ENCODE data around the gene PRPF18. TPM values are rescaled to one million over a fixed set of nuclear protein-coding genes. Genes with fewer than 3 reads are reported as not detected.

The PRPF18 gene
- total and polyA plus RNA-seq, 8 donors = 9.8 to 51.8 (median 21.7) TPM

- no peak overlapping the region for H3K4me3 ChIP-seq
- intact Hi-C loops (cut with DNase I; ENCODE audit: low total_unique reads) = loop anchor here (5.0 kb wide), 1 partner anchor 117 kb away; no protein-coding TSS in a partner anchor
- H3K27me3 ChIP-seq = no peaks in the 10 kb centered on the region
- peak overlapping the region in 3 of 5 donors; percentile 25 to 53 (median 29) for H3K27ac ChIP-seq
- WGBS, 5 donors = 29 to 32% (median 30%) methylated on average over 18 to 19 of the region's 19 CpGs
- no peak for TF ChIP-seq POLR2A (IDR thresholded peaks at IDR 0.05)
- TF ChIP-seq EP300 (IDR thresholded peaks at IDR 0.05) = no peak
- peak in 5 of 7 experiments; percentile 68 to 88 (median 84) for TF ChIP-seq CTCF (IDR thresholded peaks at IDR 0.05)
- TF ChIP-seq POLR2AphosphoS5 (IDR thresholded peaks at IDR 0.05) = peak in 1 of 3 donors; percentile 14
- peak; percentile 64 to 82 for DNase-seq
- H3K4me1 ChIP-seq = peaks cover 5 to 26% (median 12%) of the 10 kb centered on the region in 4 donors
- H3K36me3 ChIP-seq = peaks cover 5 to 85% (median 75%) of the 10 kb centered on the region in 4 donors
- H3K9me3 ChIP-seq = no peaks in the 10 kb centered on the region
These were observed 73.3 kb downstream of the PRPF18 start for GRCh38 chr10:13659887-13660550.

- Histone ChIP-seq H3K4me1 (peaks cover 5 to 26% (median 12%) of the 10 kb centered on the region in 4 donors), H3K9me3 (no peaks in the 10 kb centered on the region), H3K4me3 (no peak overlapping the region), H3K27ac (peak overlapping the region in 2 of 5 donors; percentile 4 to 53), H3K27me3 (no peaks in the 10 kb centered on the region), H3K36me3 (peaks cover 4 to 86% (median 76%) of the 10 kb centered on the region in 4 donors)
- TF ChIP-seq CTCF (IDR thresholded peaks at IDR 0.05) (no peak), POLR2AphosphoS5 (IDR thresholded peaks at IDR 0.05) (no peak), EP300 (IDR thresholded peaks at IDR 0.05) (no peak), POLR2A (IDR thresholded peaks at IDR 0.05) (no peak)
- intact Hi-C loops (cut with DNase I; ENCODE audit: low total_unique reads) = loop anchor here (5.0 kb wide), 1 partner anchor 117 kb away; no protein-coding TSS in a partner anchor
- 56 to 70% (median 62%) methylated on average over 6 to 7 of the region's 7 CpGs for WGBS, 5 donors
- DNase-seq = peak in 1 of 2 donors; percentile 29
These were observed 73.8 kb downstream of the PRPF18 start for GRCh38 chr10:13660551-13660920.

GRCh38 chr10:13661256-13661655, 74.5 kb downstream of the PRPF18 start:
- TF ChIP-seq CTCF (IDR thresholded peaks at IDR 0.05) (no peak), POLR2AphosphoS5 (IDR thresholded peaks at IDR 0.05) (no peak), EP300 (IDR thresholded peaks at IDR 0.05) (no peak), POLR2A (IDR thresholded peaks at IDR 0.05) (no peak)
- intact Hi-C loops (cut with DNase I; ENCODE audit: low total_unique reads) = loop anchor here (5.0 kb wide), 1 partner anchor 116 kb away; no protein-coding TSS in a partner anchor
- H3K4me1 ChIP-seq = peaks cover 5 to 26% (median 12%) of the 10 kb centered on the region in 4 donors
- peaks cover 10 to 86% (median 76%) of the 10 kb centered on the region in 4 donors for H3K36me3 ChIP-seq
- H3K9me3 ChIP-seq = no peaks in the 10 kb centered on the region
- peak overlapping the region in 2 of 5 donors; percentile 8 to 46 for H3K27ac ChIP-seq
- H3K27me3 ChIP-seq = no peaks in the 10 kb centered on the region
- DNase-seq = peak in 1 of 2 donors; percentile 37
- no peak overlapping the region for H3K4me3 ChIP-seq
- WGBS, 5 donors = 54 to 73% (median 60%) methylated on average over 8 of the region's 8 CpGs

GRCh38 chr10:13665516-13666262, 78.9 kb downstream of the PRPF18 start:
- TF ChIP-seq POLR2AphosphoS5 (IDR thresholded peaks at IDR 0.05) (no peak), POLR2A (IDR thresholded peaks at IDR 0.05) (no peak), CTCF (IDR thresholded peaks at IDR 0.05) (no peak), EP300 (IDR thresholded peaks at IDR 0.05) (no peak)
- Histone ChIP-seq H3K27me3 (no peaks in the 10 kb centered on the region), H3K9me3 (no peaks in the 10 kb centered on the region), H3K36me3 (peaks cover 14 to 92% (median 84%) of the 10 kb centered on the region in 4 donors), H3K27ac (no peak overlapping the region), H3K4me1 (peaks cover 0 to 17% (median 10%) of the 10 kb centered on the region in 4 donors), H3K4me3 (no peak overlapping the region)
- 93 to 97% (median 95%) methylated on average over 20 of the region's 20 CpGs for WGBS, 5 donors
- DNase-seq = no peak
- intact Hi-C loops (cut with DNase I; ENCODE audit: low total_unique reads) = no loop called here

All from stomach (tissue), 9 donors.